Astrocyte (in vitro differentiated cells and primary cell): Measurements from ENCODE around the gene FLYWCH1. TPM values are rescaled to one million over a fixed set of nuclear protein-coding genes. Genes with fewer than 3 reads are reported as not detected.

Source experiments
- DNase-seq: peaks from one replicate; pipeline ENCODE4 v3.0.0-alpha.2; 2010; ENCODE audit warnings: low read depth
- FAIRE-seq: peaks from 2 replicates; lab custom pipeline; 2011; peaks lifted over from hg19 to GRCh38; lab: Jason Lieb, UNC
- H2AFZ ChIP-seq: 2 replicates; pipeline ENCODE4 v1.6.0; 2012; ENCODE audit warnings: low read depth, low read length, inconsistent platforms
- H3K27ac ChIP-seq: 2 replicates; pipeline ENCODE4 v1.5.1; 2011; ENCODE audit warnings: low read depth, low read length, inconsistent platforms
- H3K27me3 ChIP-seq: 2 replicates; pipeline ENCODE4 v1.6.0; 2011; ENCODE audit warnings: low read length, inconsistent platforms; ENCODE audit not compliant: insufficient read depth
- H3K36me3 ChIP-seq: 2 replicates; pipeline ENCODE4 v1.5.1; 2011; ENCODE audit warnings: low read length, inconsistent platforms; ENCODE audit not compliant: insufficient read depth
- H3K4me1 ChIP-seq: 2 replicates; pipeline ENCODE4 v1.5.1; 2011; ENCODE audit warnings: low read length, inconsistent platforms; ENCODE audit not compliant: insufficient read depth
- H3K4me2 ChIP-seq: 2 replicates; pipeline ENCODE4 v1.6.0; 2012; ENCODE audit warnings: low read length, inconsistent platforms
- H3K4me3 ChIP-seq: 2 replicates; pipeline ENCODE4 v1.5.1; 2011; ENCODE audit warnings: low read depth, mild to moderate bottlenecking, low read length, inconsistent platforms; ENCODE audit not compliant: insufficient read depth
- H3K79me2 ChIP-seq: 2 replicates; pipeline ENCODE4 v1.6.0; 2012; ENCODE audit warnings: mild to moderate bottlenecking, low read length, inconsistent platforms; ENCODE audit not compliant: insufficient read depth
- H3K9ac ChIP-seq: 2 replicates; pipeline ENCODE4 v1.6.0; 2012; ENCODE audit warnings: mild to moderate bottlenecking, low read length, inconsistent platforms
- H3K9me3 ChIP-seq: 2 replicates; pipeline ENCODE4 v1.5.1; 2012; ENCODE audit warnings: low read depth, mild to moderate bottlenecking, low read length, inconsistent platforms; ENCODE audit not compliant: insufficient read depth
- H4K20me1 ChIP-seq: 2 replicates; pipeline ENCODE4 v1.6.0; 2012; ENCODE audit warnings: low read length, inconsistent platforms; ENCODE audit not compliant: insufficient read depth
- H3K27ac Mint-ChIP-seq: one replicate; pipeline ENCODE4 v1.8.0; 2021; ENCODE audit warnings: mild to moderate bottlenecking, mixed read lengths; ENCODE audit not compliant: unreplicated experiment
- H3K27me3 Mint-ChIP-seq: one replicate; pipeline ENCODE4 v1.8.0; 2021; ENCODE audit warnings: low read depth, mixed read lengths; ENCODE audit not compliant: unreplicated experiment
- H3K36me3 Mint-ChIP-seq: one replicate; pipeline ENCODE4 v1.8.0; 2021; ENCODE audit warnings: low read depth, mixed read lengths; ENCODE audit not compliant: unreplicated experiment
- H3K4me1 Mint-ChIP-seq: one replicate; pipeline ENCODE4 v1.8.0; 2021; ENCODE audit warnings: low read depth, mixed read lengths; ENCODE audit not compliant: unreplicated experiment
- H3K4me3 Mint-ChIP-seq: one replicate; pipeline ENCODE4 v1.8.0; 2021; ENCODE audit warnings: mild to moderate bottlenecking, moderate library complexity, mixed read lengths; ENCODE audit not compliant: unreplicated experiment
- H3K9me3 Mint-ChIP-seq: one replicate; pipeline ENCODE4 v1.8.0; 2021; ENCODE audit warnings: mild to moderate bottlenecking, mixed read lengths; ENCODE audit not compliant: unreplicated experiment
- CTCF ChIP-seq: IDR thresholded peaks from 2 replicates; pipeline ENCODE4 v1.5.1; 2011; ENCODE audit warnings: low read depth, mild to moderate bottlenecking, inconsistent platforms, low read length, moderate library complexity; ENCODE audit not compliant: insufficient read depth
- EZH2 ChIP-seq: IDR thresholded peaks from 2 replicates; pipeline ENCODE4 v1.6.1; 2012; ENCODE audit warnings: mild to moderate bottlenecking, low read length, inconsistent platforms; ENCODE audit not compliant: insufficient read depth
- total RNA-seq: library from RNA; stranded (reverse); gene quantifications from 2 replicates; pipeline ENCODE4 v1.2.1, GENCODE V29; 2021

Gene FLYWCH1
- total RNA-seq, 1 donor from 2014 or later: 58.9 TPM

DNA sequence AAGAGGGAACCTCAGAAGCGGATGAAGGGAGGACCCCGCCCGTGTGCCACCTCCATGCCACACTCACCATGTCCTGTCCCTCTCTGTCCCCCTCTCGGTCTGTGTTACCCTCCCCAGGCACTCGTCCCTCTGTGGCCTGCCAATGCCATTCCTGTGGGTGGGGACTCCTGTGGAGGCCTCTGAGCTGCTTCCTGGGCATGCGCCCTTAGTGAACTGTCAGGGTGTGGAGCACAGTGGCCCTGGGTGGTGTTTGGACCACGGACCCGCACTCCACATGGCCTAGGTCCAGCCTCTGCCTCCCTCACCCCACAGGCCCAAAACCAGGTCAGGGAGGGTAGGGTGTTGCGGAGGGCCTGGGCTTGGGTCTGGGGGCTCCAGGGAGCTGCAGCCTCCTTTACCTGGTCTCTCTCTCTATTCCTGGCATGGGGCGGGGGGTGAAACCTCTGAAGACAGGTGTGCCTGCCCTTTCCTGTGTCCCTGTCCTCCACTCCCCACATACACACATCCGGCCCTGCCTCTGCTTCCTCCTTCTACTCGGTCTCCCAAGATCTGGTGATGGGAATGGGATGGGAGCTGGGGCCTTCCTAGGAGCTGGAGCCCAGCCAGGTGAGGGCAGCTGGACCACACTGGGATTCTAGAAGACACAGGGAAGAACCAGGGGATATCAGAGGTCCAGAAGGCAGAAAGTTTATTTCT, 80.0 kb downstream of the FLYWCH1 start:
- Mint-ChIP-seq H3K27me3 (peaks cover 19% of the 10 kb centered on the region), H3K4me1 (peaks cover 1% of the 10 kb centered on the region), H3K36me3 (no peaks in the 10 kb centered on the region), H3K9me3 (no peaks in the 10 kb centered on the region), H3K4me3 (no peak overlapping the region), H3K27ac (no peak overlapping the region)
- Histone ChIP-seq H3K9ac (no peak overlapping the region), H3K79me2 (no peaks in the 10 kb centered on the region), H3K9me3 (no peaks in the 10 kb centered on the region), H3K36me3 (no peaks in the 10 kb centered on the region), H3K27me3 (peaks cover 6% of the 10 kb centered on the region), H4K20me1 (no peaks in the 10 kb centered on the region), H3K27ac (no peak overlapping the region), H3K4me3 (no peak overlapping the region), H3K4me2 (no peak overlapping the region), H3K4me1 (no peaks in the 10 kb centered on the region), H2AFZ (no peak overlapping the region)
- no peak for FAIRE-seq
- TF ChIP-seq CTCF: no peak
- TF ChIP-seq EZH2: no peak
- no peak for DNase-seq

DNA sequence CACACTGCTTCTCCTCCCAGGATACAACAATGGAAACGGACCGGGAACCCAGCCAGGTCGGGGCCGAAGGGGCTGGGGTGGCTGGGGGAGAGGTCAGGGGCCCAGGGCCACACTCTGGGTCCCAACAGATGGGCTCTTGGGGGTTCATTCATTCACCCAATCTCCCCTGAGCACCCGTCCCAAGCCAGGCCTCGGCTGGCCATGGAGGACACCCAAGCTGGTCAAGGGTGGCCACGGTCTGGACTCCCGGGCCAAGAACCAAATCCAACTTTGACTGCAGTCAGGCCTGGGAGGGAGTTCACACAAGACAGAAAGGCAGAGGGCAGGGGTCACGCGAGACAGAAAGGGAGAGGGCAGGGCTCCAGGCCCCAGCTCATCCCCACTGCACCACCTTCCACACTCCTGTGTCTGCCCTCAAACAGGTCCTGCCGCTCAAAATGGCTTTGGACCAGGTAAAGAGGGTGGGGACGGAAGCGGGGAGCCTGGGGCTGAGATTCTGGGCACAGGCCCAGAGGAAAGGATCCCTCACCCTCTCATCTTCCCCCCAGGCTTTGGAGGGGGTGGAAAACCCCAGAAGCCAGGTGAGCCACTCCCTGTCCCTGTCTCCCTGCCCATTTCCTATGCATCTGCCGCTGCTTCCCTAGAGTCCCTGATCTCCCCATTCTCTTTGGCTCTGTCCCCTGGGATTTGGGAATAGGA, 80.8 kb downstream of the FLYWCH1 start:
- Histone ChIP-seq H3K27ac (no peak overlapping the region), H3K36me3 (no peaks in the 10 kb centered on the region), H4K20me1 (no peaks in the 10 kb centered on the region), H3K9me3 (no peaks in the 10 kb centered on the region), H3K4me2 (no peak overlapping the region), H3K4me3 (no peak overlapping the region), H3K27me3 (peaks cover 6% of the 10 kb centered on the region), H3K9ac (no peak overlapping the region), H3K79me2 (no peaks in the 10 kb centered on the region), H2AFZ (no peak overlapping the region), H3K4me1 (no peaks in the 10 kb centered on the region)
- Mint-ChIP-seq H3K4me1 (peaks cover 1% of the 10 kb centered on the region), H3K27ac (no peak overlapping the region), H3K9me3 (no peaks in the 10 kb centered on the region), H3K4me3 (no peak overlapping the region), H3K36me3 (no peaks in the 10 kb centered on the region), H3K27me3 (peaks cover 16% of the 10 kb centered on the region)
- no peak for TF ChIP-seq CTCF
- DNase-seq (no peak), FAIRE-seq (no peak)

DNA sequence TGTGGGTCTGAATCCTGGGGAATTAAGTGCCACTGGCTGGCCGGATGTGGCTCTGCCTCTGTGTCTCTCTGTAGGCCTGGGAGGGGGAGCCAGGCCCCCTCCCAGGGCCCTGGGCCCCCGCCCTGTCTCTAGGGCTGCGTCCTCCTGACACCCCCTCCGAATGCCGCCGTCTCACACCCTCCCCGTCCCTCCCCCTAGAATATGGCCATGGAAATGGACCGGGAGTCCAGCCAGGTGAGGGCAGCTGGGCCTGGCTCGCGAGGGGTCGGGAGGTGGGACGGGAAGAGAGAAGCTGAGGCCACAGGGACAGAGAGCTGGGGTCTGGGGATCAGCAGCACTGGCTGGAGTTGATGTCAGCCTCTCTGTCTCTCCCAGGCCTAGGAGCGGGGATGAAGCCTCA, 84.6 kb downstream of the FLYWCH1 start:
- FAIRE-seq: no peak
- H3K27ac Mint-ChIP-seq: no peak overlapping the region
- no peaks in the 10 kb centered on the region for H3K36me3 Mint-ChIP-seq
- H3K27me3 ChIP-seq: peaks cover 10% of the 10 kb centered on the region
- H2AFZ ChIP-seq: no peak overlapping the region
- H3K27ac ChIP-seq: no peak overlapping the region
- H3K4me1 ChIP-seq: no peaks in the 10 kb centered on the region
- no peak for DNase-seq
- no peaks in the 10 kb centered on the region for H3K79me2 ChIP-seq
- peaks cover 1% of the 10 kb centered on the region for H3K4me1 Mint-ChIP-seq
- H3K36me3 ChIP-seq: no peaks in the 10 kb centered on the region
- H3K4me3 ChIP-seq: no peak overlapping the region
- H3K4me3 Mint-ChIP-seq: no peak overlapping the region
- H3K27me3 Mint-ChIP-seq: peaks cover 19% of the 10 kb centered on the region
- TF ChIP-seq CTCF (no peak), EZH2 (no peak)
- no peaks in the 10 kb centered on the region for H3K9me3 Mint-ChIP-seq
- no peaks in the 10 kb centered on the region for H4K20me1 ChIP-seq
- no peak overlapping the region for H3K4me2 ChIP-seq
- no peaks in the 10 kb centered on the region for H3K9me3 ChIP-seq
- H3K9ac ChIP-seq: no peak overlapping the region
